ENCODE measurements around the gene PTH2R. TPM values are rescaled to one million over a fixed set of nuclear protein-coding genes. Genes with fewer than 3 reads are reported as not detected.

Gene PTH2R
- polyA plus RNA-seq, 1 donor (not counting 4 experiments of a cell fraction or from before 2014, with no cell fraction given), result not detected

DNA sequence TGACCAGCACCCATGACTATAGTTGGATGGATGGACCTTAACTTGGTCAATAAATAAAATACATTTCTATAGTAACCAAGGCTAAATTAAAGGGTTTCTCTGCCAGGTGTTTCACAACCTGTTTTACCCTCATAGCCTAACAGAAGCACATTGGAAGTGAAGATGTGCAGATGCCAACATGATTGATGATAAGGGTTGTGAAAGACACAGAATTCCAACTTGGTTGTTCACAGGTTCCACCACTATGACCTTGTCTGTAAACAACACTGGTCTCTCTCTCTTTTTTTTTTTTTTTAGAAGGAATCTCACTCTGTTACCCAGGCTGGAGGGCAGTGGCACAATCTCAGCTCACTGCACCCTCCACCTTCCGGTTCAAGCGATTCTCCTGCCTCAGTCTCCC lies 37.5 kb upstream of the PTH2R start:
- no peak for DNase-seq (ENCODE audit: low read depth, low spot score)
- H3K79me2 ChIP-seq (ENCODE audit: control insufficient read depth, insufficient read depth, low read length), result no peaks in the 10 kb centered on the region
- H3K27me3 ChIP-seq (ENCODE audit: control insufficient read depth, extremely low read depth, insufficient read depth, low read length), result no peaks in the 10 kb centered on the region
- no peaks in the 10 kb centered on the region for H3K4me1 ChIP-seq (ENCODE audit: control insufficient read depth, extremely low read depth, insufficient read depth, low read length)
- dilution Hi-C loops (cut with MboI; ENCODE audit: extremely low pct_ligation_motif_present, low sequenced_read_pairs), result no loop called here
- no peak overlapping the region for H3K4me3 ChIP-seq (ENCODE audit: control insufficient read depth in 2 of 3, extremely low read depth in 1 of 3, insufficient read depth in 2 of 3, low read depth in 1 of 3, low read length in 3 of 3)
- no peak overlapping the region for H2AFZ ChIP-seq (ENCODE audit: control insufficient read depth, low read length)
- no peaks in the 10 kb centered on the region for H4K20me1 ChIP-seq (ENCODE audit: control insufficient read depth, extremely low read depth, insufficient read depth, low read length)
- no peak for TF ChIP-seq EZH2 (IDR thresholded peaks at IDR 0.05; ENCODE audit: low read length)
- TF ChIP-seq, protein P1, sequence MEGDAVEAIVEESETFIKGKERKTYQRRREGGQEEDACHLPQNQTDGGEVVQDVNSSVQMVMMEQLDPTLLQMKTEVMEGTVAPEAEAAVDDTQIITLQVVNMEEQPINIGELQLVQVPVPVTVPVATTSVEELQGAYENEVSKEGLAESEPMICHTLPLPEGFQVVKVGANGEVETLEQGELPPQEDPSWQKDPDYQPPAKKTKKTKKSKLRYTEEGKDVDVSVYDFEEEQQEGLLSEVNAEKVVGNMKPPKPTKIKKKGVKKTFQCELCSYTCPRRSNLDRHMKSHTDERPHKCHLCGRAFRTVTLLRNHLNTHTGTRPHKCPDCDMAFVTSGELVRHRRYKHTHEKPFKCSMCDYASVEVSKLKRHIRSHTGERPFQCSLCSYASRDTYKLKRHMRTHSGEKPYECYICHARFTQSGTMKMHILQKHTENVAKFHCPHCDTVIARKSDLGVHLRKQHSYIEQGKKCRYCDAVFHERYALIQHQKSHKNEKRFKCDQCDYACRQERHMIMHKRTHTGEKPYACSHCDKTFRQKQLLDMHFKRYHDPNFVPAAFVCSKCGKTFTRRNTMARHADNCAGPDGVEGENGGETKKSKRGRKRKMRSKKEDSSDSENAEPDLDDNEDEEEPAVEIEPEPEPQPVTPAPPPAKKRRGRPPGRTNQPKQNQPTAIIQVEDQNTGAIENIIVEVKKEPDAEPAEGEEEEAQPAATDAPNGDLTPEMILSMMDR (optimal IDR thresholded peaks at IDR 0.05 in 1 of 3, IDR thresholded peaks at IDR 0.05 in 1 of 3, conservative IDR thresholded peaks at IDR 0.05 in 1 of 3; ENCODE audit: extremely low read depth in 1 of 3, insufficient read depth in 2 of 3, low read length in 3 of 3), result no peak
- H3K9ac ChIP-seq (ENCODE audit: control insufficient read depth, extremely low read depth, insufficient read depth, low read length), result no peak overlapping the region
- H3K4me2 ChIP-seq (ENCODE audit: control insufficient read depth, extremely low read depth, insufficient read depth, low read depth, low read length), result no peak overlapping the region
- H3K9me1 ChIP-seq (ENCODE audit: control insufficient read depth, extremely low read depth, insufficient read depth, low read length), result no peaks in the 10 kb centered on the region
- H3K36me3 ChIP-seq (ENCODE audit: control insufficient read depth in 2 of 2, extremely low read depth in 1 of 2, insufficient read depth in 2 of 2, low read length in 2 of 2), result no peaks in the 10 kb centered on the region
- H3K9me3 ChIP-seq (ENCODE audit: control insufficient read depth, low read depth, low read length), result no peaks in the 10 kb centered on the region
- no peak overlapping the region for H3K27ac ChIP-seq (ENCODE audit: control insufficient read depth, insufficient read depth, low read length)
- no peak for FAIRE-seq

DNA sequence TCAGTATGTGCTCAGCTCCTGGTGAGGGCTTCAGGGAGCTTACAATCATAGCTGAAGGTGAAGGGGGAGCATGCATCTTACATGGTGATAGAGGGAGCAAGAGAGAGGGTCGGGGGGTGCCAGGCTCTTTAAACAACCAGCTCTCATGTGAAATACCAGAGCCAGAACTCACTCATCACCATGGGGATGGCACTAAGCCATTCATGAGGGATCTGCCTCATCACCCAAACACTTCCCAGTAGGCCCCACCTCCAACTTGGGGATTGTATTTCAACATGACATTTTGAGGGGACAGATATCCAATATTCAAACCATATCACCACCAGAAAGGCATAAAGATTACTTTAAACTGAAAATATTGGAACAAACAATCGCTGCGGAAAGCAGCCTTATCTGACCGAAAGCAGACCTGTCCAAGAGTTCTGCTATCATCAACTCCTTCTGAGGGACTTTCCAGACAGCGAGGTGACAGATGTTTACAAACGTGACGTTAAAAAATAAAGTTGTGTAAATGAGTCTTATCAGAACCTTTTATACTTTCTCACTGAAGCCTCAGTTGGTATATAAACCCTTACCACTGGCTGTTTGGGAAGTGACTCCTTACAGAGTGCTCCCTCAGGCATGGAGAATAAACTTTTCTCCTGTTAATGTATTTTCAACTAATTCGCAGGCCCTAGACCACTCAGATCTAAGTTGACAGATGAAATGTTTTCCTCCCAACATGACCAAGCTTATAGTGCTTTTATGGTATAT lies 35.5 kb upstream of the PTH2R start:
- Histone ChIP-seq H3K27ac (ENCODE audit: control insufficient read depth, insufficient read depth, low read length) (no peak overlapping the region), H3K79me2 (ENCODE audit: control insufficient read depth, insufficient read depth, low read length) (no peaks in the 10 kb centered on the region), H3K9ac (ENCODE audit: control insufficient read depth, extremely low read depth, insufficient read depth, low read length) (no peak overlapping the region), H3K9me1 (ENCODE audit: control insufficient read depth, extremely low read depth, insufficient read depth, low read length) (no peaks in the 10 kb centered on the region), H3K4me2 (ENCODE audit: control insufficient read depth, extremely low read depth, insufficient read depth, low read depth, low read length) (no peak overlapping the region), H3K27me3 (ENCODE audit: control insufficient read depth, extremely low read depth, insufficient read depth, low read length) (no peaks in the 10 kb centered on the region), H2AFZ (ENCODE audit: control insufficient read depth, low read length) (no peak overlapping the region), H3K4me1 (ENCODE audit: control insufficient read depth, extremely low read depth, insufficient read depth, low read length) (no peaks in the 10 kb centered on the region), H4K20me1 (ENCODE audit: control insufficient read depth, extremely low read depth, insufficient read depth, low read length) (no peaks in the 10 kb centered on the region), H3K4me3 (ENCODE audit: control insufficient read depth in 2 of 3, extremely low read depth in 1 of 3, insufficient read depth in 2 of 3, low read depth in 1 of 3, low read length in 3 of 3) (no peak overlapping the region), H3K36me3 (ENCODE audit: control insufficient read depth in 2 of 2, extremely low read depth in 1 of 2, insufficient read depth in 2 of 2, low read length in 2 of 2) (no peaks in the 10 kb centered on the region), H3K9me3 (ENCODE audit: control insufficient read depth, low read depth, low read length) (no peaks in the 10 kb centered on the region)
- FAIRE-seq, result no peak
- dilution Hi-C loops (cut with MboI; ENCODE audit: extremely low pct_ligation_motif_present, low sequenced_read_pairs), result no loop called here
- TF ChIP-seq, protein P1 (optimal IDR thresholded peaks at IDR 0.05 in 1 of 3, IDR thresholded peaks at IDR 0.05 in 1 of 3, conservative IDR thresholded peaks at IDR 0.05 in 1 of 3; ENCODE audit: extremely low read depth in 1 of 3, insufficient read depth in 2 of 3, low read length in 3 of 3), result no peak
- no peak for TF ChIP-seq EZH2 (IDR thresholded peaks at IDR 0.05; ENCODE audit: low read length)
- no peak for DNase-seq (ENCODE audit: low read depth, low spot score)

Measured in keratinocyte (primary cell).